ENCODE data around the gene ASTL.

The ASTL gene

DNA sequence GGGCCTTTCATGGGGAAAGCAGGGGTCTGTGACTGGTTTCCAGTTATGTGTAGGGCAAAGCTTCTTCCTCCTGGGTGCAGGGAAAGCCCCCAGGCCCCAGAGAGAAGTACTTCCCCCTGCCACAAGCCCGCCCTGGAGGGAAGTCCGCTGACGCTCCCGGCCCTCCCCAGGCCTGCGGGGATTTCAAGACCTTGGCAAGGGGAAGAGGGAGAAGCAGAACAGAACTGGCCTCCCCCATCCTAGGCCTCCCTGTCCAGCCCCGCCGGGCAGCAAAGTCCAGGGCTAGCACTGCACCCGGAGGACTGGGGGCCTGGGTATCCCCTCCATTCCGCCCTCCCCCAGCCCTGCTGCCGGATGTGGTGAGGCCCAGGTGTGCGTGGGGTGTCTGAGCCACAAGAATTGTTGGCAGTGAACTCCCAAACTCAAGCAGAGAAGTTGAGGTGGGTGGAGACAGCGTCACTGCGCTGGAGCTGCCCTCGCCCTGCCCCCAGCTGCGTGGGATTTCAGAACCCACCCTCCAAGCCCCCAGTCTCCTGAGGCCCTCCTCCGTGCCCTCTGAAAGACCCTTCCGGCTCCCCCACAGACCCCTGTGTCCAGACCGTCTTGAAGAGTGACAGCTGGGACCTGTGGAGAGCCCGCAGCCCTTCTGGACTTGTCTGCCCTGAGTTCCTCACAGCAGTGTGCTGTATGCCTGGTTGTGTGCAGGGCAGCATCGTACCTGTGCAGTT is 8.0 kb upstream of the ASTL start:
- Histone ChIP-seq H3K4me3 (ENCODE audit: low read length) (peak overlapping the region; percentile 73), H3K27ac (ENCODE audit: low read length) (peak overlapping the region; percentile 76; the same call in 1 of the 2 replicates), H4K20me1 (ENCODE audit: insufficient read depth, low read length) (no peaks in the 10 kb centered on the region), H3K9me3 (replicated peaks; ENCODE audit: insufficient read depth, low read length) (no peaks in the 10 kb centered on the region), H3K9ac (ENCODE audit: low read length) (peak overlapping the region; percentile 53; the same call in 1 of the 2 replicates), H3K9me2 (replicated peaks; ENCODE audit: insufficient read depth, low read length) (no peaks in the 10 kb centered on the region), H3F3A (ENCODE audit: insufficient read depth, low read length) (peaks cover 9% of the 10 kb centered on the region), H3K36me3 (replicated peaks; ENCODE audit: insufficient read depth, low read length) (no peaks in the 10 kb centered on the region), H3K4me2 (ENCODE audit: low read depth, low read length) (peak overlapping the region; percentile 88), H3K4me1 (ENCODE audit: low read length) (peaks cover 18% of the 10 kb centered on the region), H3K79me2 (ENCODE audit: low read length) (peaks cover 13% of the 10 kb centered on the region), H3K27me3 (replicated peaks; ENCODE audit: insufficient read depth, low read length) (no peaks in the 10 kb centered on the region), H2AFZ (ENCODE audit: low read length) (peak overlapping the region; percentile 73)
- peak; percentile 80 for DNase-seq
- TF ChIP-seq, protein P1, sequence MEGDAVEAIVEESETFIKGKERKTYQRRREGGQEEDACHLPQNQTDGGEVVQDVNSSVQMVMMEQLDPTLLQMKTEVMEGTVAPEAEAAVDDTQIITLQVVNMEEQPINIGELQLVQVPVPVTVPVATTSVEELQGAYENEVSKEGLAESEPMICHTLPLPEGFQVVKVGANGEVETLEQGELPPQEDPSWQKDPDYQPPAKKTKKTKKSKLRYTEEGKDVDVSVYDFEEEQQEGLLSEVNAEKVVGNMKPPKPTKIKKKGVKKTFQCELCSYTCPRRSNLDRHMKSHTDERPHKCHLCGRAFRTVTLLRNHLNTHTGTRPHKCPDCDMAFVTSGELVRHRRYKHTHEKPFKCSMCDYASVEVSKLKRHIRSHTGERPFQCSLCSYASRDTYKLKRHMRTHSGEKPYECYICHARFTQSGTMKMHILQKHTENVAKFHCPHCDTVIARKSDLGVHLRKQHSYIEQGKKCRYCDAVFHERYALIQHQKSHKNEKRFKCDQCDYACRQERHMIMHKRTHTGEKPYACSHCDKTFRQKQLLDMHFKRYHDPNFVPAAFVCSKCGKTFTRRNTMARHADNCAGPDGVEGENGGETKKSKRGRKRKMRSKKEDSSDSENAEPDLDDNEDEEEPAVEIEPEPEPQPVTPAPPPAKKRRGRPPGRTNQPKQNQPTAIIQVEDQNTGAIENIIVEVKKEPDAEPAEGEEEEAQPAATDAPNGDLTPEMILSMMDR (IDR thresholded peaks at IDR 0.05; ENCODE audit: low read length): no peak
- TF ChIP-seq EZH2 (optimal IDR thresholded peaks at IDR 0.05; ENCODE audit: low read depth, low read length) (no peak), EZH2phosphoT487 (IDR thresholded peaks at IDR 0.05; ENCODE audit: low read length) (no peak)

DNA sequence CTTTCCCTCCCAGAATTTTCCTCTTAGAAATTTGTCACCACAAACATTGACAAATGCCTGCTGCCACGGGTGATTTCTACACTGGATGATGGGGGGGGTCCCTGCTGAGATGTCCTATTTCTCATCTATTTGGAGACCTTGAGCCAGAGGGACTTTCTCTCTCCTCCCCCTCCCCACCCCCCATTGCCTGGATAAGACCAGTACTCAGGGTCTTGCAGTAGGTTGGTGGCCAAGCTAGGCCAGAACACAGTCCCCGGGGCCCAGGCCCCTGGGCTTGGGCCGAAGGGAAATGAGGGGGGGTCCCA is 7.5 kb upstream of the ASTL start:
- peak overlapping the region; percentile 53 for H3K9ac ChIP-seq (ENCODE audit: low read length)
- no peaks in the 10 kb centered on the region for H3K9me2 ChIP-seq (replicated peaks; ENCODE audit: insufficient read depth, low read length)
- DNase-seq: no peak
- H3K27ac ChIP-seq (ENCODE audit: low read length): peak overlapping the region; percentile 76; the same call in 1 of the 2 replicates
- H3F3A ChIP-seq (ENCODE audit: insufficient read depth, low read length): peaks cover 9% of the 10 kb centered on the region
- no peaks in the 10 kb centered on the region for H4K20me1 ChIP-seq (ENCODE audit: insufficient read depth, low read length)
- no peak for TF ChIP-seq EZH2 (optimal IDR thresholded peaks at IDR 0.05; ENCODE audit: low read depth, low read length)
- TF ChIP-seq, protein P1 (IDR thresholded peaks at IDR 0.05; ENCODE audit: low read length): no peak
- no peak for TF ChIP-seq EZH2phosphoT487 (IDR thresholded peaks at IDR 0.05; ENCODE audit: low read length)
- peak overlapping the region; percentile 73 for H3K4me3 ChIP-seq (ENCODE audit: low read length)
- no peaks in the 10 kb centered on the region for H3K36me3 ChIP-seq (replicated peaks; ENCODE audit: insufficient read depth, low read length)
- H3K9me3 ChIP-seq (replicated peaks; ENCODE audit: insufficient read depth, low read length): no peaks in the 10 kb centered on the region
- H3K4me1 ChIP-seq (ENCODE audit: low read length): peaks cover 18% of the 10 kb centered on the region
- peaks cover 13% of the 10 kb centered on the region for H3K79me2 ChIP-seq (ENCODE audit: low read length)
- peak overlapping the region; percentile 73 for H2AFZ ChIP-seq (ENCODE audit: low read length)
- no peaks in the 10 kb centered on the region for H3K27me3 ChIP-seq (replicated peaks; ENCODE audit: insufficient read depth, low read length)
- H3K4me2 ChIP-seq (ENCODE audit: low read depth, low read length): peak overlapping the region; percentile 88

DNA sequence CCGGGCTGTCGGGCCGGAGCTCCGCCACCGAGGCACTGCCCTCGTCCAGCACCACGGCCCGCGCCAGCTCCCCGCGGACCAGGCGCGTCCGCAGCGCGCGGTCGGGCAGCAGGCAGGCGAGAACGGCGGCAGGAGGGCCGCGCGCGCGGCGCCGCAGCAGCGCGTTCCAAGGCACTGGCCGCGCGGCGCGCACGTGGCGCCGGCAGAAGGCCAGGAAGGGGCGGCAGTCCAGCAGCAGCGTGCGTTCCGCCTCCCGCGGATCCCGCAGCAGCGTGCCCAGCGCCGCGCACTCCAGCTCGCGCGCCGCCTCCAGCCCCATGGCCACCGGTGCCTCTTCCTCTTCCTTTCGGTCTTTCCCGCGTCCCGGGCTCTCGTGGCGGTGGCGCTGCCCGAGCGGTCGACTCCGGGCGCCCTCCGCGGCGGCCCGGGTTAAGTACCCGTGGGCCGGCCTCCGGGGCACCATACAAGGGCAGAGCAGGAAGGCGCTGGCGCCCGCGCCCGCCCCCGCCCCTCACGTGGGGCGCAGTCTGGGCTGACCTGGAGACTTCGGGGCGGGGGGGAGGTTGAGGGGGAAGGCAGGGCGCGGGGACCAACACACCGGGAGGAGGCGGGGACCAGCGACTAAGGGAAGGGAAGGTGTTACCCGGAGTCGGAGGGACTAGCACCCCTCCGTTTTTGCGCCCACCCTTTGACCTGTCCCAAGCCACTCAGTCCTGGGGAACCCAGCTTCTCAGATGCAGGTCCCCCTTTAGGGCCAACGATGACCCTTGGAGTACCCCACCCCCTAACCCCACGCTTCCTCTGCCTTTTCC is 6.9 kb upstream of the ASTL start, which contains the start of gene DUSP2:
TSS of gene DUSP2 (minus strand) at position 405 of the 812 bp plus-strand sequence. CDS start at position 319, 86 bp downstream.
- Histone ChIP-seq H3K4me2 (ENCODE audit: low read depth, low read length) (peak within 1 kb of the TSS; percentile 91), H3K9me2 (replicated peaks; ENCODE audit: insufficient read depth, low read length) (no peaks in the 10 kb centered on the region), H3K36me3 (replicated peaks; ENCODE audit: insufficient read depth, low read length) (no peaks in the 10 kb centered on the region), H3K9ac (ENCODE audit: low read length) (peak within 1 kb of the TSS; percentile 72), H4K20me1 (ENCODE audit: insufficient read depth, low read length) (no peaks in the 10 kb centered on the region), H3K4me1 (ENCODE audit: low read length) (peaks cover 18% of the 10 kb centered on the region), H3K4me3 (ENCODE audit: low read length) (peak within 1 kb of the TSS; percentile 73), H3K9me3 (replicated peaks; ENCODE audit: insufficient read depth, low read length) (no peaks in the 10 kb centered on the region), H3K27me3 (replicated peaks; ENCODE audit: insufficient read depth, low read length) (no peaks in the 10 kb centered on the region), H3F3A (ENCODE audit: insufficient read depth, low read length) (peaks cover 9% of the 10 kb centered on the region), H2AFZ (ENCODE audit: low read length) (peak within 1 kb of the TSS; percentile 75), H3K27ac (ENCODE audit: low read length) (peak within 1 kb of the TSS; percentile 76; the same call in 1 of the 2 replicates), H3K79me2 (ENCODE audit: low read length) (peaks cover 13% of the 10 kb centered on the region)
- peak; percentile 94 for DNase-seq
- TF ChIP-seq EZH2phosphoT487 (IDR thresholded peaks at IDR 0.05; ENCODE audit: low read length): no peak
- TF ChIP-seq EZH2 (optimal IDR thresholded peaks at IDR 0.05; ENCODE audit: low read depth, low read length): no peak
- TF ChIP-seq, protein P1 (IDR thresholded peaks at IDR 0.05; ENCODE audit: low read length): no peak
